Head of caudate nucleus (tissue), 42 donors: ENCODE data around the gene GRXCR1.
A peak's percentile ranks its signal among the peaks of the same experiment; 100 is the strongest.

Experiments
- DNase-seq, 42 donors: peaks; one replicate each; pipeline versions ENCODE4 v3.0.0 to v3.0.0-alpha.2; 2020 to 2021; ENCODE audit warnings: mixed read lengths in 7 of 42
- intact Hi-C: fragments of 100-400 bp; cut with DNase I; formaldehyde crosslinking; loops from one replicate; pipeline ENCODE4 v1.15.0; 2022

GRXCR1 gene

DNA sequence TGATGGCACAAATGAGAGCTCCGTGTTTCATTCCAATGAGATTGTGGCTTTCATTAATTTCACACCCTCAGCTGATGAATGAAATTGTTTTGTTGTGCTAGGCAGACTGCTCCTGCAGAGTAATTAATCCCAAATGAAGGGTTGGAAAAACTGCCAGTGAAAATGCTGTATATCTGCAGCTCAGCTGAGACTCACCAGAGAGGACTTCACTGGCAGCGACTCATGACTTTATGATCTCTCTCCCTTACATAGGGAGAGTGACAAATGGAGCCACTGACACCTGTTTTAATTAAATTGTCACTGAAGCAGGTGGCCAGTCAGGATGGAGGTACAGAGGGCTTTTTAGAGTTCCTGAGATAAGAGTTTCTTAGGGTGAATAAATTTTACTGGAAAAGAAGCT is 24.8 kb downstream of the GRXCR1 start:
- no peak for DNase-seq
- intact Hi-C loops, result no loop called here

DNA sequence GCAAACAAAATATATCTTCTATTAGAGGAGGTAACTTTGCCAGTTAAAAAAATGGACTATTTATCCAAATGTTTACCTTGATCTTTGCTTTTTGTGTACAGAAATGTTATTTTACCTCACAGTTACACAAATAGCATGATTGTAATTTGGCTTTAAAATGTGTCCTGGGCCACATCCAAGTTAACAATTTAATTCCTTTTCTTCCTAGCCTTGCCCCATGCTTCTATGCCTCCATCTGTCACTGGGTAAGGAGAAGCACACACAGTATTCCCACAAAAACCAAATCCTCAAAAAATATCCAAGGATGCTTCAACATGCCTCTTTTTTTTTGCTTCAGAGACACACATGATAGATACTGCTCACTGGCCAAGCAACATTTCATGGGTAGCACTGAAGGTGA is 30.9 kb downstream of the GRXCR1 start:
- intact Hi-C loops, result no loop called here
- DNase-seq, result no peak

DNA sequence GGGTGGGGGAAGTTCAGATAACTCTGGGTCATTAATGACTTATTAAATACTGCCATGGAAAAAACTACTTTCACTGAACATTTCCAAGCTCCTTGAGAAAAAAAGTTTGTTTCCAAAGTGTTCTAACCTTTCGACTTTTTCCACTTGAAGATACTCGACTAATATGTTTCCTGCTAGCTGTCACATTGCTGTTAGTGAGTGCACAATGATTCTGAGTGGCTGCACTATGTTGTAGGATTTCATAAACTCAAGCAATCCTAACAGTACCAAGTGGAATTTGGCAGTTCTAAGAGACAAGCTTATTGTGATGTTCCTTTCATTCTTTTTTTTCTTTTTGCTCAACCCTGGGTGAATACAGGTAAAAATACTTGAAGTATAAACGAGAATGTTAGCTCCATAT is 33.4 kb downstream of the GRXCR1 start:
- DNase-seq, result no peak
- intact Hi-C loops, result no loop called here

DNA sequence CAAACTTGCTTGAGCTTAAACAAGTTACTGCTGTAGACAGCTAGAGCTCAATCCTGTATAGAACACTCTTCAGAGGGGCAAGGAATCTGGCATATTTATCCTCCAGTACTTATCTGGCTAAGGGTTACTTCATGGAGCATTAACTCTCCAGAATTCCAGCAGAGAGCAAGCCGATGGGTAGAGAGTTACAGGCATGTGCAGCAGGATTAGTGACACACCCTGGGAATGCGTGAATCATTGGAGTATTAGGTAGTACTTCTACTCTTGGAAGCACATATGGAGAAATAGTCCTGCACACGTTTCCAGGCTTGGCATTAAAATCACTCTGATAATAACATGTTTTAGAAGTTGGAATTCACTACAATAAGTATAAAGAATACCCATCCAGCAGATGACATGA is 35.4 kb downstream of the GRXCR1 start:
- intact Hi-C loops, result no loop called here
- no peak for DNase-seq

DNA sequence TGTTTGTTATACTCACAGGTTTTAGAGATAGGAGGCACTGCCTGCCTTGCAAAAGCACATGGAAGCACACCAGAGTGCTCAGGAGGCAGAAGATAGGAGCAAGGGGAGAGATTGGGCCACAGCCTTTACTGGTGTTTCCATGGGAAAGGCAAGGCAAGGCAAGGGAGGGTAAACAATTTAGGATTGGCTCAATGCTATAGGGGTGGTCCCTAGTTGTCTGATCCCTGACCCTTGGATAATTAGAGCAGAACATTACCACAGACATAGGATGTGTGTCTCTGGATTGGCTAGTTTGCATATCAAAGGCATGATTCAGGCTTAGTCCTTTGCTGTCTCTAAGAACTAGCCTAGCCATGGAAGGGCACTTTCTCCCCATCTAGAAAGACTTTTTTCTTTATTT is 36.1 kb downstream of the GRXCR1 start:
- no peak for DNase-seq

DNA sequence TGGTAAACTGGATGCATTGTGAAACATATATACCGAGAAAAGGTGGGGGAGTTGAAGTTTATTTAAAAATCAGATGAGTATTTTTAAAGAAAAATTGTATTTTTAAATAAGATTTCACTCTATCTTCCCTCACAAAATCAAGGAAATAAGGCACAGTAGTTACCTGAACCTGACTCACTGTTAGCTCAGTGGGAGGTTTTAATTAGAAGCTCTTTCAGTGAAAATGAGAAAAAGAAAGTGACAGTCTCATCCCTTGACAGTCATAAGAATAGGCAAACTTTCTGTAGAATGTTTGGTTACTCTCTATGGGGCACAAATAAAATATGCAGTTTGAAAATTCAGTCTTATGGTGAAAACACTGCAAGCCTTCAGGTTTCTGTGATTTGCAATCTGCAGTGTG is 49.7 kb downstream of the GRXCR1 start:
- intact Hi-C loops, result no loop called here
- peak in 1 of 42 donors; percentile 7 for DNase-seq

More for the DNA sequence above, 36.1 kb downstream of the GRXCR1 start:
- intact Hi-C loops, result no loop called here

DNA sequence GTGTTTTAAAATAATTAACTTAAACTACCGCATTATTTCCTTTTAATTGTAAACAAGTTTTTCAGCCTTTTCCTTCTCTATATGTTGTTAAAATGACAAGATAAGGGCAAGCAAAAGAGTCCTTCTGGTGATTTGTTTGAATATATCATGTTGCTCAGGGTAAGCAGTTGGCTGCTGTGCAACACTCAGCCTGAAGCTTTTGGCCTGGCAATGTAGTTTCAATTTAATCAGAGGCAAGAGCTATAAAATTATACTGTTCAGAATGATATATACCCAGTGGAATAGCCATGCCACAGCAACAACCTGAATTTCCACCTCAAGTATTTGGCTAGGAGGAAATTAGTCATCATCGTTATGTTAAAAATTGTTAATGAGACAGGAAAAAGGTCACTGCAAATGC is 53.4 kb downstream of the GRXCR1 start:
- intact Hi-C loops, result no loop called here
- no peak for DNase-seq

DNA sequence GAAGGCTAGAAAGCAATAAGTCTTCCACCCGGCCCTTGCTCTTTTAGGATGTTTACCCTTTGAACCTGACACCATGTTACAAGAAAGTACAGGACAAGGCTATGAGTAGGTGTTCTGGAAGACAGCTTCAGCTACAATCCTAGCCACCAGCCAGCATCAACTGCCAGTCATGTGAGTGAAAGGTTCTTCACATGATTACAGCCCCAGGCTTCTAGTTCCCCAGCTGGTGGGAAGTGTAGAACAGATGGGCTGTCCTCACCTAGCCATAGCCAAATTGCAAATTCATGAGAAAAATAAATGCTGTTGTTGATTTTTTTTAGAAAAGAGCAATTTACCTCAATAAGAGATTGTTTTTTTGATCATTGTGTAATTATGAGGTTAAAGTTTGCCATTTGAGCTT is 60.8 kb downstream of the GRXCR1 start:
- intact Hi-C loops, result no loop called here
- DNase-seq, result no peak

DNA sequence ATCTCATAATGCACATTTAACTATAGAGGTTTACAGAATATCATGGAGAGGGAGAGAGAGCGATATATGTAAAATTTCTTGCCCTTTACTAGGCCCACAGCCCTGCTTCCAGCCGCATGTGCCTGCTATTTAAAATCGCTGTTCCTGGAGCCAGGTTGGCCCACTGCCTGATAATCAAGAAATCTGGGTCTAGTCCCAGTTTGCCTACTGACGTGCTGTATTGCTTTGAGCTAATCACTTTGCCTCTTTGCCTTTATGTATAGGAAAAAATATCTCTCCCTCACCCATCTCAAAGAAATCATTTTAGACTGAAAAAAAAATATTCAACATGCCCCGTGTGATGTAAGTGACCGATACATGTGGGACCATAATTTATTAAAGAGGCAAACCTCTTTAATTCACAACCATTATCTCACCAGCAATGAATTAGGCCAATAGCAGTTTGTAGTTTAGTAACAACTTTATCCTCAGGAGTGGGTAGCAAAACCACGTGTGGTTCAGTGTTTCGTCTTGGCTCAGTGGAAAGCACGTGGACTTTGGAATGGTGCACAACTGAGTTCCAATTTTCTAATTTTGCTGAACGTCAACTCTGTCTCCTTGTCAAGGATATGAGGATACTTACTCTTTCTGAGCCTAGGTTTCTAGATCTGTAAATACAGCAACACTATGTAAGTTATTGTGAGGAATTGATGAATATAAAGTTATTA is 62.6 kb downstream of the GRXCR1 start:
- peak in 9 of 42 donors; percentile 3 to 45 (median 18) for DNase-seq
- intact Hi-C loops, result no loop called here

DNA sequence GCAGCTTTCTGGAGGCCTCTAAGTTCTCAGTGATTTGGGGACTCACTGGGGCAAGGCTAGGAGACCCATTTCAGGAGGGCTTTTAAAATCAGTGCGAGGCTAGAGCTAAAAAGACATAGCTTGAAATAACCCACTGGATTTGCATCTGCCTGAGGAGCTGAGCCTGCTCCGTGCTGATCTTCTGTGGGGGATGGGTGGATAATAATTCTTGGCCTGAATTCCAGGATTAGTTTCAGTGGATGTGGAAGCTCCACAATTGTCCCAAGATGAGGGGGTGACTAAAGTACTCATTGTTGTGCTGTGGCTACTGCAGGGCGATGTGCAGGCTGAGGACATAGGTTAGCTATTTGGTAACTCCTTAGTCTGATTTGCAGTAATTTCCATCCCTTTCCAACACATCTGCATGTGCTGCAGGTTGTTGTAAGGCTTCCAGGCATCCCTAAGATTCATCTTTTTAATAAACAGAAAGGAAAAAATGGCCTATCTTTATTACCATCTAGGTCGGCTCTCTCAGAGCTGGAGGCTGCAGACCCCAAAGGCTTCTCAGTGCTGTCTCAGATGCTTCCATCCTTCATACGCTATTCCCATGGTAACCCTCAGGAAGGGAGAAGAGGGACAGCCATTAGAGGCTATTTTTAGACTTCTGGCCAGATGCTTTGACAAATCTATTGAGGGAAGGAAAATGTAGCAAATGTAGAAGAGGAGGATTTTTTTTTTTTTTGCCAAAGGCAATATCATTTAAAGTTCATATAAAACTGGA is 63.4 kb downstream of the GRXCR1 start:
- intact Hi-C loops, result no loop called here
- DNase-seq, result no peak

DNA sequence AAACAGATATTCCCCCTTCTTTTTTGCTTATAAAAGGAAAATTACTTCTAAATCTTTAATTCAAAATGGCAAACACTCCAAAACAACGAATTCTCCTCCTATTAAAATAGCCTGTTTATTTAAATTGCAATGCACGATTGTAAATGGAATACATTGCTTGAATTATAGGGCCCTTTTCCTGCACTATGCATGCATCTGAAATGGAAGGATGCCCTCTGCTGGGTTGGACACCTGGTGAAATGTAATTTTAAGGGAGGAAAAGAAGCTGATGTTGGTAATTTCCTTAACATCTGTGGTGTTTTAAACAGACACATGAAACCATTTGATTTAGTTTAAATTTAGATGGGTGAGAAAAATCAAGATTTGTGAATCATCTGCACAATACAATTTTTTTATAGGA is 72.8 kb downstream of the GRXCR1 start:
- intact Hi-C loops, result no loop called here
- DNase-seq, result peak in 31 of 42 donors; percentile 9 to 67 (median 37)

DNA sequence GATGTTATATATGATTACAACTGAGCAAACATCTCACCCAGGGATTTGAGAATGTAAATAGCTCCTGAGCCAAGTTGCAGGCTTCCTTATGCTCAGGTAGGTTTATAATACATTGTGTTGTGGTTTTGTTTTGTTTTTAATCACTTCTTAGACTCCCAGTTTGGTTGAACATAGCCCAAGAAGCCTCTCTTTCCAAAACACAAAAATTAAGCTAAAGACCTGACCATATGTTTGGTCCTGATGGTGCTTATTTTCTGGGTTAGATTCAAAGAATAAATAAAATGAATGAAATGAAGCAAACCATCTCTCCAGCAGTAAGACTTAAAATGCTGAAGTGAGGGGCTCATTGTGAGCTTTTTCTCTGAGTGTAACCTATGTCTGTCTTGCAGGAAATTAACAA is 93.5 kb downstream of the GRXCR1 start:
- no peak for DNase-seq
- intact Hi-C loops, result no loop called here

DNA sequence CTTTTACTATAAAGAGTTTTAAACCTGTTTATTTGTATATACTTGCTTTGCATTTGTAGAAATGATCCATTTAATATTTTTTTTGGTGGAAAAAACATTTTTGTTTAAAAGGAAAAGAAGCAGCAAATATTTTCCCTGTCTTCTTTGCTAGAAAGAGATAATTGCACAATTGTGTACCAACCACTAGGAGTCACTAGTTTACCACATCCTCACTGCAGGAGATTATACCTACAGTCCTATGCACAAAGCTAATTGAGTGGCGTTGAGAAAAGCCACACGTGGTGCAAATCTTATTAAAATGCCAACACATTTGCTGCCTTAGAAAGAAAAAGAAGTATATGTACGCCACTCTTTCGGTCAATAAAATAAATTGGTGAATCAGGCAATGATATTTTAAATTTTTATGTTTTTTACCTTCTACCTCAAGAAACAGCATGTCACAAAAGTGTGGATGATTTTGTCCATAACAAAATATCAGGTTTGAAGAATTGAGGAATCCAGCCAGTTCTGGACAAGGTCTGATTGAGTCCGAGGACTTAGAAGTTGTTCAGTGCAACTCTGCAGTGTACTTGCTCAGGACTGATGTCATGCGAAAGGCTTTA is 102.9 kb downstream of the GRXCR1 start:
- DNase-seq, result peak in 7 of 42 donors; percentile 3 to 37 (median 6)
- intact Hi-C loops, result no loop called here

DNA sequence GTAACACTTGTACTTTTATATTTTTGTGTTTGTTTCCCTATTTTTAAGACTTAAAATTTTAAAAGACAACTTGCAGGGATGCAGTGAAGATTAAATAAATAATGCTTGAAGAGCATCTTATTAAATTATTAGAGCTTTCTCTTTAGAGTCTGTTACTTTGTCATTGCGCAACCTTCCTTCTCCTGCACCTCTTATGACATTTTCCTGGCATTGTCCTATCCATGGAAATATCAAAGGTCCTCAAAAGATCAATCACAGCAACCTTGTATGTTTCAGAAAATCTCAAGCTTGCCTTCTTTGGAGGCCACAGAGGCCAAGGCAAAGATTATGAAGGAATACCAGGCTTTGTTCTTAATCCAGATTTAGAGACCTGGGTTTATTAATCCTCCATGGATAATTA is 116.3 kb downstream of the GRXCR1 start:
- DNase-seq, result no peak
- intact Hi-C loops, result no loop called here

DNA sequence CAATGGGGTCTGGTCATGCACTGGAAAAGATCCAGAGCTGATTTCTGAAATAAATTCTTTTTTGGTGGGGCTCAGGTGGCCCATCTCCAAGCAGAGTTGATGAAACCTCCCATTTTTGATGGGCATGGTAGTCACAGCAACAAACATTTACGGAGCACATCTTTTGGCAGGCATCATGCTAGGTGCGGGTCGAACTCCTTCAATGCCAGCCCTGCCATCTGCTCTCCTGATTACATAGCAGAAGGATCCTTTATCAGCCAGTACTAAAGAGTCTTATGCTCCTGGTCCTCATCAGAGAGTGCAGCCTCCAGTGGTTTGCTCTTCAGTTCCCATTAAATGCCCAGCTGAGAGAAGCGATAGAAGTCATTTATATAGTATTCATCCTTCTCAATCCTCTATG is 121.7 kb downstream of the GRXCR1 start:
- intact Hi-C loops, result no loop called here
- DNase-seq, result no peak

DNA sequence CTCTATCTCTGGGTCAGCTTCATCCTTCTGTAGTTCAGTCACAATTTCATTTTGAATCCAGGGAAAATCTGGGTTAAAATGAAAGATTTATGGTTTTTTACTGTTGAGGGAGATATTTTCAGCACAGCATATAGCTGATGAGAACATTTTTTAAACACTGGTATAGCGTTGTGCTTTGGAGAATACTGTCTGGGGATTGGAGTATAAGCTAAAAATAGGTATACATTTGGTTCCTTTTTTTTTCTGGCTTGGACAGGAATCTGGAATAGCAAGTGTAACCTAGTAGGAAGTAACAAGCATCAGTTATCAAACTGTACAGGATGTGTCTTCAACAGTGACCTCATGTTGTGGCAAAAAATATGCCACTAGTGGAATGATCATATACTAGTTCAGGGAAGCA is 149.1 kb downstream of the GRXCR1 start:
- DNase-seq, result no peak
- intact Hi-C loops, result no loop called here

DNA sequence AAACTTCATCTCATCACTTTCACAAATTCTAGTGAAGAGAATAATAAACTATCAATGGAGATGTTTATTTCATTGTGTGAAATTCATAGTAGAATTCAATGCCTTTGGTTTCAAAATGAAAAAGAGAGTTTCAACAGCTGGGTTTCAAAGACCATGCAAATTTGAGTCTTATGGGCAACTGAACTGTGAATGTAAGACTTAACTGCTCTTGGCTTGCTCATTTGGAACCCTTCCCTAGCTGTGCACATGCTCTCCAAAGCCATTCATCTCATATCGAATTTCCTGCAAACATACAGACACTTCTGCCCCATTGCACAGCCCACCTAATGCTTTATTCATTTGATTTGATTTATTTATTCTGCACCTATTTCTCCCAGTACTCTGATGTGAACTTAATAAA is 154.5 kb downstream of the GRXCR1 start:
- intact Hi-C loops, result no loop called here
- DNase-seq, result no peak

DNA sequence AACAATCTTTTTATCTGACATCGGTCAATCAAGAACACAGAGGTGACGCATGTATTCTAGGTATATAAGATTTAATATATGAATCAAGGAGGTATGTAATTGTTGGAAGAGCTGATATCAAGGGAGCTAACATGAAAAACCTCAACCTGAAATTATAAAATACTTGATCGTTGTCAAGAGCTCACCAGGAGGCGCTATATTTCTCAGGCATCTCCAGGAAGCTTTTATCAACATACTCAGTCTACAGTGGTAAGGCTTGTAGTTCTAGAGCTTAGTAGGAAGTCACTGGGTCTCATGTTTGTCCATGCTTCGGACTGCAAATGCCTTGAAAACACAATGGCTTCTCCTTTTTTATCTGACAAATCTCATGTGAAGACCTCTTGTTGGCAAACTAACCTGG is 156.1 kb downstream of the GRXCR1 start:
- DNase-seq, result no peak

DNA sequence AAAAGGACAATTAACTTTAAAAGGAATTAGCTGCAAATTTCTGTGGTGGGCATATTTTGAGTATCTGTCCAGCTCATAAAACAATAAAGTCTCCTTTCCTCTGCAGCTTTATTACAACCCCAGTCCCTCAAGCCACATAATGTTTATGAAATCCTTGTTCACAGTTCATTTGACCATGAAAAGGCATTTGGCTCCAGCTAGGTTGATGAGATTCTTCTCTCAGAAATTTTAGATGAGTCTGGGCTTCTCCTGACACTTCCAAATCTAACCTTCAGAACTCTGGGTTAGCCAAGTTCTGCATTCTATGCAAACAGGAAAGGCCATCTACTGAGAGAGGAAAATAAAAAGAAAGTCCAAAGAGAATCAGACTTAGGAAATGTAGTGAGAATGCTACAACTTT is 156.8 kb downstream of the GRXCR1 start:
- DNase-seq, result no peak
- intact Hi-C loops, result no loop called here

More for the DNA sequence above, 156.1 kb downstream of the GRXCR1 start:
- intact Hi-C loops, result no loop called here

DNA sequence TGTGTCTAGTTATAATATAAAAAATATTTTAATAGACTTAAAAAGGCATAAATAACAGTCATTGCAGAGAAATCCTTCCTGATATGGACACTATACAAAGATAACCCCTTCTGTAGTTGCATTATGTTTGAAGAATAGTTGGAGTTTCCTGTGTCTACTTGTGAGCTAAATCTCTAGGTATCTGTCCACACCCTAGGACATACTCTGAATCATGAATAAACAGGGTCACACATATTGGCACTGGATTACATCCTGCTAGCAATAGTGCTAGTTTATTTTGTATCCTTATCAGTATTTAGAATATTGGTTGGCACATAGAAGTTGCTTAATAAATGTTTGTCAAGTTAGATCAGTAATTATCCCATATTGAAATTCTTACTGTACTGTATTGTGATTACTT is 173.9 kb downstream of the GRXCR1 start:
- no peak for DNase-seq
- intact Hi-C loops, result no loop called here

DNA sequence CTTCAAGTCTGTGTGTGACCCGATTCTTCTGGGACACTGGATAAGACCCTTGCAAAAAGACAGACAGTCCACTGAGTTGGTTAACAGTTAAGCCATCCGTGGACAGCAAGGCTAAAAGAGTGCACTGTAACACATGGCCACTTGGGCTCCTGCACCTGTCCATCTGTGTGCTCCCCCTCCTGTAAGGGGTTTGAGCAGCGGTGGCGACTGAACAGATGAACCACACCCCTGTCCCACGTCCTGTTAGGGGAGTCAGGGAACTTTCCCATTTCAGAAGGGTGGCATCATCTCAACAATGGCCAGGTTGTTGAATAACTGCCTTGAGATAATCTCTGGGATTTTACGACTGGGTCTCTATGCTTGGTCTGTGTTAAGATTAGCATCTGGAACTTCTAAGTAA is 178.6 kb downstream of the GRXCR1 start:
- intact Hi-C loops, result no loop called here
- no peak for DNase-seq
